KMS-11 (cell line): Measurements from ENCODE around the gene ACBD3.

ENCODE experiments used
- H2AFZ ChIP-seq: fragments of 200-600 bp; sonication (generic); 2 replicates; pipeline ENCODE4 v1.6.1; 2016; ENCODE audit warnings: antibody characterized with exemption, mixed run types, low read depth
- H3K27ac ChIP-seq: fragments of 200-600 bp; sonication (generic); 2 replicates; pipeline ENCODE4 v1.6.1; 2016; ENCODE audit warnings: mild to moderate bottlenecking, mixed run types
- H3K27me3 ChIP-seq: fragments of 200-600 bp; sonication (generic); 2 replicates; pipeline ENCODE4 v1.6.1; 2017; ENCODE audit warnings: mild to moderate bottlenecking, low read depth, mixed run types, moderate library complexity; ENCODE audit not compliant: insufficient read depth
- H3K36me3 ChIP-seq: fragments of 200-600 bp; sonication (generic); 2 replicates; pipeline ENCODE4 v1.6.1; 2017; ENCODE audit warnings: mild to moderate bottlenecking, mixed run types; ENCODE audit not compliant: insufficient read depth
- H3K4me1 ChIP-seq: fragments of 200-600 bp; sonication (generic); 2 replicates; pipeline ENCODE4 v1.6.1; 2016; ENCODE audit warnings: mild to moderate bottlenecking, low read depth, mixed run types; ENCODE audit not compliant: poor library complexity, severe bottlenecking
- H3K4me2 ChIP-seq: fragments of 200-600 bp; sonication (generic); 2 replicates; pipeline ENCODE4 v1.7.0; 2016; ENCODE audit warnings: mild to moderate bottlenecking, mixed run types
- H3K4me3 ChIP-seq: fragments of 200-600 bp; sonication (generic); IDR thresholded peaks from 2 replicates; pipeline ENCODE4 v1.6.1; 2017; ENCODE audit warnings: low read depth, low read length, mixed read lengths; ENCODE audit not compliant: insufficient read depth
- H3K79me2 ChIP-seq: fragments of 200-600 bp; sonication (generic); 2 replicates; pipeline ENCODE4 v1.6.1; 2016; ENCODE audit warnings: low read depth, mixed run types; ENCODE audit not compliant: insufficient read depth
- H3K9ac ChIP-seq: fragments of 200-600 bp; sonication (generic); 2 replicates; pipeline ENCODE4 v1.6.1; 2016; ENCODE audit warnings: mild to moderate bottlenecking, mixed run types
- H4K20me1 ChIP-seq: fragments of 200-600 bp; sonication (generic); 2 replicates; pipeline ENCODE4 v1.6.1; 2016; ENCODE audit warnings: mild to moderate bottlenecking, mixed run types; ENCODE audit not compliant: insufficient read depth
- CTCF ChIP-seq: fragments of 200-600 bp; sonication (generic); conservative IDR thresholded peaks from 2 replicates; pipeline ENCODE4 v1.6.1; 2017; ENCODE audit warnings: low read depth, mild to moderate bottlenecking, antibody characterized with exemption, low read length, moderate library complexity, mixed read lengths

ACBD3 gene

GRCh38 chr1:226186124-226187018 lies at the start of gene ACBD3:
Gene ACBD3 (minus strand): TSS chr1:226186741. CDS start chr1:226186675, 66 bp downstream.
- Histone ChIP-seq H2AFZ (peak within 1 kb of the TSS; percentile 95), H3K36me3 (0 out of 2 replicates have a peak, but pooled peaks cover 6% of the 10 kb centered on the region), H3K4me2 (peak within 1 kb of the TSS; percentile 88), H3K4me3 (peak within 1 kb of the TSS; percentile 88), H3K9ac (peak within 1 kb of the TSS; percentile 75), H3K79me2 (peaks cover 54% of the 10 kb centered on the region), H4K20me1 (peaks cover 9% of the 10 kb centered on the region; the same call in 1 of the 2 replicates), H3K27ac (peak within 1 kb of the TSS; percentile 67), H3K27me3 (no peaks in the 10 kb centered on the region), H3K4me1 (peaks cover 41% of the 10 kb centered on the region)
- TF ChIP-seq CTCF = no peak; the same call in 1 of the 2 replicates

- no peak overlapping the region for H3K4me2 ChIP-seq
- H3K79me2 ChIP-seq = no peaks in the 10 kb centered on the region
- H3K27me3 ChIP-seq = no peaks in the 10 kb centered on the region
- H3K4me3 ChIP-seq = no peak overlapping the region
- no peaks in the 10 kb centered on the region; the same call in 1 of the 2 replicates for H4K20me1 ChIP-seq
- H3K4me1 ChIP-seq = no peaks in the 10 kb centered on the region
- no peak overlapping the region for H3K9ac ChIP-seq
- no peak overlapping the region for H2AFZ ChIP-seq
- no peak for TF ChIP-seq CTCF
- no peak overlapping the region for H3K27ac ChIP-seq
- no peaks in the 10 kb centered on the region for H3K36me3 ChIP-seq
Measured at GRCh38 chr1:226233806-226234205, 47.3 kb upstream of the ACBD3 start.

- Histone ChIP-seq H3K4me2 (no peak overlapping the region), H3K9ac (no peak overlapping the region), H3K79me2 (no peaks in the 10 kb centered on the region), H3K27ac (no peak overlapping the region), H3K4me1 (no peaks in the 10 kb centered on the region), H4K20me1 (no peaks in the 10 kb centered on the region; the same call in 1 of the 2 replicates), H3K36me3 (no peaks in the 10 kb centered on the region), H3K4me3 (no peak overlapping the region), H3K27me3 (no peaks in the 10 kb centered on the region), H2AFZ (no peak overlapping the region)
- no peak for TF ChIP-seq CTCF
Measured at GRCh38 chr1:226233293-226233692, 46.8 kb upstream of the ACBD3 start.

- Histone ChIP-seq H3K36me3 (no peaks in the 10 kb centered on the region), H3K27ac (peak overlapping the region; percentile 26; the same call in 1 of the 2 replicates), H3K4me3 (no peak overlapping the region), H3K9ac (no peak overlapping the region), H2AFZ (no peak overlapping the region), H3K79me2 (no peaks in the 10 kb centered on the region), H3K4me2 (peak overlapping the region; percentile 7; the same call in 1 of the 2 replicates), H3K27me3 (no peaks in the 10 kb centered on the region), H3K4me1 (peaks cover 21% of the 10 kb centered on the region), H4K20me1 (no peaks in the 10 kb centered on the region; the same call in 1 of the 2 replicates)
- TF ChIP-seq CTCF = no peak
Measured at GRCh38 chr1:226226601-226227000, 40.1 kb upstream of the ACBD3 start.
